Sciatic nerve (tissue), 2 donors: Measurements from ENCODE around the gene STRA6. TPM values are rescaled to one million over a fixed set of nuclear protein-coding genes. Genes with fewer than 3 reads are reported as not detected.
"Not testable (repeated sequence)": the region's sequence is repeated elsewhere in the genome, so short reads cannot be mapped to it uniquely, and the experiment has no call there.

Source experiments
- ATAC-seq: fragments of 200-7000 bp; cut with Tn5 transposase; one replicate; pipeline ENCODE4 v1.9.1; 2020; ENCODE audit warnings: mild to moderate bottlenecking, moderate library complexity
- DNase-seq: peaks from one replicate; pipeline ENCODE4 v3.0.0-alpha.2; 2020; ENCODE audit warnings: low spot score
- intact Hi-C: fragments of 100-400 bp; cut with DNase I; formaldehyde crosslinking; loops from one replicate; pipeline ENCODE4 v1.14.2; 2022
- total RNA-seq: library from RNA; stranded (reverse); fragmentation: NEBNext Ultra II Directional; extraction: Animal tissue kit (Norgen Biotek cat#: 25700); gene quantifications from one replicate; pipeline ENCODE4 v1.2.1, GENCODE V29; 2021
- donor health status: DM: no; HTN: no; CAD: no.
- donor health status: DM: no; HTN: no; CAD: no.

The STRA6 gene
- total RNA-seq, 1 donor from 2014 or later, result 0.76 TPM

- ATAC-seq (peak; percentile 0), DNase-seq (no peak)
- intact Hi-C loops, result no loop called here
These were observed 30.5 kb downstream of the STRA6 start for GRCh38 chr15:74171965-74172541.

- DNase-seq (no peak), ATAC-seq (no peak)
- intact Hi-C loops, result no loop called here
These were observed 31.6 kb downstream of the STRA6 start for GRCh38 chr15:74170875-74171578.

- ATAC-seq, result no peak
- intact Hi-C loops, result no loop called here
- no peak for DNase-seq
These were observed 32.3 kb downstream of the STRA6 start for GRCh38 chr15:74170071-74170844.

GRCh38 chr15:74168711-74169126, 33.9 kb downstream of the STRA6 start:
- peak; percentile 65 for ATAC-seq
- intact Hi-C loops, result no loop called here
- DNase-seq, result no peak

DNA sequence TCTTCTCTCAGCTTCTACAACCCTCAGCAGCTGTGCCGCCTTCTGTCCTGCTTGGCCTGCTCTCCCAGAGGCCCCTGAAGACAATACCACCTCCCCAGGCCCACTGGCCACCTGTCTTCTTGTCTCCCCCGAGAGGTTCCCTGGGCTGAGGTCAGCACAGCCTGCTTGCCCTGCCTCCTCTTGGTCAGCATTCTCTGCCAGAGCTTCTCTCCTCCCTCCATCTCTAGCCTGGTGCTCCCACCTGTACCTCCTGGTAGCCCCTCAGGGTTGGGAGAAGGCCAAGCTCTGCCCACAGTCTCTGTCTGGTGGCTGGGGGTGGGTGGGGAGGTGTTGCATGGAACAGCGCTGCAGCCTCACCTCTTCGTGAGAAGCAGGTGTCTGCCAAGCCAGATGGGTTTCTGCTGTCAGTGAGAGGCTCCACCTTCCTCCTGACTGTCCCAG, 34.7 kb downstream of the STRA6 start:
- ATAC-seq, result no peak
- DNase-seq, result no peak
- intact Hi-C loops, result no loop called here

- ATAC-seq (no peak), DNase-seq (no peak)
- intact Hi-C loops, result no loop called here
These were observed 37.1 kb downstream of the STRA6 start for GRCh38 chr15:74165461-74165860.

DNA sequence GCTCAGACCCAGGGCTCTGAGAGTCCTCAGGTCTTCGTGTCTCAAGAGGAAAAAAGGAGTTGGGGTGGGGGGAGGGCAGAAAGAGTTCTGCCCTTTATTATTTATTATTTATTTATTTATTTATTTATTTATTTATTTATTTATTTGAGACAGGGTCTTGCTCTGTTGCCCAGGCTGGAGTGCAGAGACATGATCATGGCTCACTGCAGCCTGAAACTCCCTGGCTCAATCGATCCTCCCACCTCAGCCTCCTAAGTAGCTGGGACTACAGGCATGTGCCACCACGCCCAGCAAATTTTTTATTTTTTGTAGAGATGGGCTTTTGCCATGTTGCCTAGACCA, 40.4 kb downstream of the STRA6 start:
- DNase-seq, intact Hi-C loops, ATAC-seq: not testable (repeated sequence)

DNA sequence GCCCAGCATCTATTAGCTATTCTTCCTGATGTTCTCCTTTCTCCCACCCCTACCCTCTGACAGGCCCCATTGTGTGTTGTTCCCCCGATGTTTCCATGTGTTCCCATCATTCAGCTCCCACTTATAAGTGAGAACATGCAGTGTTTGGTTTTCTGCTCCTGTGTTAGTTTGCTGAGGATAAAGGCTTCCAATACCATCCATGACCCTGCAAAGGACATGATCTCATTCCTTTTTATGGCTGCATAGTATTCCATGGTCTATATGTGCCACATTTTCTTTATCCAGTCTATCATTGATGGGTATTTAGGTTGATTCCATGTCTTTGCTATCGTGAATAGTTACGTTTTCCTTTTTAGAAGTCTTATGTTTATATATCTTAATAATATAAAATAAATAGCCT, 42.2 kb downstream of the STRA6 start:
- intact Hi-C loops, ATAC-seq, DNase-seq: not testable (repeated sequence)

- ATAC-seq (no peak), DNase-seq (no peak)
- intact Hi-C loops, result no loop called here
These were observed 42.8 kb downstream of the STRA6 start for GRCh38 chr15:74159773-74160172.

- no peak for DNase-seq
- intact Hi-C loops, result no loop called here
- peak; percentile 60 for ATAC-seq
These were observed 43.5 kb downstream of the STRA6 start for GRCh38 chr15:74158855-74159650.

- no peak for ATAC-seq
- DNase-seq, result no peak
- intact Hi-C loops, result no loop called here
These were observed 44.4 kb downstream of the STRA6 start for GRCh38 chr15:74157868-74158827.

DNA sequence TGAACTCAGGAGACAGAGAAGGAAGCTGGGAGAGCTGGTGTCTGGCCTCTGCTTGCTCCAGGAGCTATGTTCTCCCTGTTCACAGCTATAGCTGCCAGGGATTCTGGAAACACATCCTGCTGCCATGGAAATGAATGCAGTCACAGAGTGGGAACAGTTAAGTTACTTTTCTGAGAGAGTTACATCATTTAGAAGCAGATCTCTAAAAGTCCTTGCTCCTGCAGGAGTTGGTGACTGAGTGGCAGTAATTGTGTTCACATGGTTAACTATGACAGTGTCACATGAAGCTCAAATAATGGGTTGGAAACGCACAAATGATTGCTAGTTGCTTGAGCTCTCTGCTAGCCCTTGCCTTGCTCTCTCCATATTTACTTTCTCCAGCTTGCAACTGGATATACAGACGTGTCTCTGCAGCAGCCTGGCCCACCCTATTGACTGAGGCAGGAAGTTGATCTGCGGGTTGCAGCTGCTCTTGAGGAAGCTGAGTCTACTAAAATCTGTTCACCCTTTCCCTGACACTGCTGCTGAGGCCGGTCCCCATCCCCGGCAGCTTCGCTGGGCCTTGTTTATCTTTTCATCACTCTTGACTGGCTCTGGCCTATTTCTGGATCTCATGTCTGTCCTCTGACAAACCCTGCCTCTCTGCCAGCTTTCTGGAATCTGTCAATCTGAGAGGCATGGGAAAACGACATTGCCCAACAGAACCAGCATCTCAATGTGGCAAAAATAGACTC, 45.7 kb downstream of the STRA6 start:
- DNase-seq, result no peak
- ATAC-seq, result peak; percentile 65
- intact Hi-C loops, result no loop called here

GRCh38 chr15:74155766-74156417, 46.7 kb downstream of the STRA6 start:
- DNase-seq, result no peak
- intact Hi-C loops, result no loop called here
- no peak for ATAC-seq

DNA sequence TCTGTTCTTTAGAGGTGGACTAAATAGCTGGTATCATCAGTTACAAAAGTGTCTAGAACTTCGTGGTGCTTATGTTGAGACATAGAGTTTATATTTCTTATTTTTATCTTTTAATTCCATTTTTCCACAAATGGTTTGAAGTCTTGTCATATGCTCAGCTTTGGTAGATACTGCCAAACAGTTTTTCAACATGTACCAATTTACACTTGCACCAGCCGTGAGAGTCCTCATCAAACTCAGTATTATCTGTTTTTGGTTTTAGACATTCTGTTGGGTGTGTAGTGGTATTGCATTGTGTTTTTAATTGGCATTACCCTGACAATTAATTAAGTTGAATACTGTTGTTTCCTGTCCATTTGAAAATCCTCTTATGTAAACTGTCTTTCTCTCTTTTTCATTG, 55.5 kb downstream of the STRA6 start:
- ATAC-seq (no peak), DNase-seq (no peak)
- intact Hi-C loops, result no loop called here

DNA sequence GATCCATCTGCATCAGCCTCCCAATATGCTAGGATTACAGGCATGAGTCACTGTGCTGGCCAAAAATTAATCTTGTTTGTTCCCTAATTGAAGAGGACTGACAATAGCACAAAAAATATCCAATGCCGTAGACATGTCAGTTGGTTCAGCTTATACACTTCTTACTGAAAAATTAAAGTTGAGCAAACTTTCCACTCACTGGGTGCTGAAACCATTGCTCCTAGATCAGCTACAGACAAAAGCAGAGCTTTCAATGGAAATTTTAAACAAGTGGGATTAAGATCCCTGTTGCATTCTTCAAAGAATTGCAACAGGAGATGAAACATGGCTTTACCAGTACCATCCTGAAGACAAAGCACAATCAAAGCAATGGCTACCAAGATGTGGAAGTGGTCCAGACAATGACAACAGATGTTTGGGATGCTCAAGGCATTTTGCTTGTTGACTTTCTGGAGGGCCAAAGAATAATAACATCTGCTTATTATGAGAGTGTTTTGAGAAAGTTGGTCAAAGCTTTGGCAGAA, 56.2 kb downstream of the STRA6 start:
- DNase-seq (no peak), ATAC-seq (no peak)
- intact Hi-C loops, result no loop called here

DNA sequence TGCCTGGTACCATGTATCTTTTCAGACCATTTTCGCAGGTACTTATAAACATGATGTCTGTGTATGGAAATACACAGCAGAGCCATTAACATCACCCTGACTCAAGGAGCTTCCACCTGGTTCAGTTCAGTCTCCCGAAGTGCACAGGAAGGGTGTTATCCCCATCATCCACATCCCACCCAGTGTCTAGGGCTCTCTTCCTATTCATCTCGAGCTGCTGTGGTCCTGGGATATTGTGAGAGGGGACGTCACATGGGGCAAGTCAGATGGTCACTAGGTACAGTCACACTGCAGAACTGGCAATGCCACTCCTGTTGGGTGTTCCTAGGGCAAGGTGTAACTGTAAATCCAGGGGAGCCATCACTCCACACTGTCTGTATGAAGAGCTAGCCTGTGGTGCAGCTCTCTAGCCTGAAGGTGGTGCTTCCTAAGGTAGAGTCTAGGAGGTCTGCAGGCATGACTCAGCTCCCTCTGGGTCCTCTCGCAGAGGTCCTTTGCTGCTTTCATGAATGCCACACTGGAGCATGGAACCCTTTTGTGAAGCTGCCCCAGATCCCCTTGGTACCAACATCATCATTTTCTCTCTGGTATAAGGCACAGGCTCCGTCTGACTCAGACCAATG, 58.3 kb downstream of the STRA6 start:
- intact Hi-C loops, result no loop called here

GRCh38 chr15:74141591-74141990, 61.0 kb downstream of the STRA6 start:
- DNase-seq, result no peak
- intact Hi-C loops, result no loop called here
- no peak for ATAC-seq

More for the DNA sequence above, 58.3 kb downstream of the STRA6 start:
- DNase-seq (no peak), ATAC-seq (no peak)
